H1 (cell line): ENCODE results near the gene IQCK. TPM values are rescaled to one million over a fixed set of nuclear protein-coding genes. Genes with fewer than 3 reads are reported as not detected.

Experiments used
- BACH1 ChIP-seq: IDR thresholded peaks from 2 replicates; pipeline ENCODE4 v1.6.1; 2012; ENCODE audit warnings: low read length, improper control_type of control experiment
- polyA plus RNA-seq, 7 experiments: library from polyadenylated mRNA; depleted of rRNA in 3 of 7; stranded (reverse) in 5 of 7; unstranded in 2 of 7; fragments of >200 nt in 5 of 7; fragments of 200-250 nt in 2 of 7; gene quantifications; 1 replicate in 5 of 7; 2 replicates in 1 of 7; 4 replicates in 1 of 7; pipeline versions ENCODE4 v1.2.1 to v1.2.3, GENCODE V29; 2011 to 2013; ENCODE audit warnings: missing spikeins in 2 of 7, mixed read lengths in 2 of 7
- total RNA-seq: library from RNA; stranded (reverse); fragmentation: NEBNext Ultra II Directional; extraction: Animal tissue kit (Norgen Biotek cat#: 25700); gene quantifications from 2 replicates; pipeline ENCODE4 v1.2.1, GENCODE V29; 2021

Gene IQCK
- total and polyA plus RNA-seq, 2 of the 8 experiments (the other 6 are each of a cell fraction or from before 2014, with no cell fraction given), result 6.2 to 9.3 TPM

DNA sequence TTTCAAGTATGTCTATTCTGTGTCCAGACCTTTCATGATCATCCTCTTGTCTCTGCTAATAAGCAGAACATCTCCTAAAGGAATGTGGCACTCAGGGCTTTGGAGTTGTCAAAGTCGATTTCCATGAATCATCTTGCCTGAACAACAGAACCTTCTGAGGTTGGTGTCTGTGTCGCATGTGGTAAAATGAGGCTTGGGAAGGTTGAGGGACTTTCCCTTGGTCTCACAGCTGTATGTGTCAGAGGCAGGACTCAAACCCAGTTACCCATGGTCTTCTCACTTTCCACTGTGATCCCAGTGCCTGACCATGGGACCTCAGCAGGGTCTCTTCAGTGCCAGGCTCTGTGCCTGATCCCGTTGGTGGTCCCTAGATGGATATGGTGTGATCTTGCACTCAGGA, 170.8 kb downstream of the IQCK start (continued):
- no peak for TF ChIP-seq BACH1
